ENCODE data around the gene ZNF804B. TPM values are rescaled to one million over a fixed set of nuclear protein-coding genes. Genes with fewer than 3 reads are reported as not detected.

ZNF804B gene
- total and polyA plus RNA-seq, 2 of the 4 experiments (the other 2 are of a cell fraction), result not detected

- dilution Hi-C loops (cut with HindIII; ENCODE audit: low sequenced_read_pairs, unreplicated experiment) (no loop called here), in situ Hi-C loops (cut with MboI; ENCODE audit: low sequenced_read_pairs) (no loop called here), intact Hi-C loops (cut with micrococcal nuclease) (loop anchor here (10.0 kb wide), 1 partner anchor 101 kb away; no protein-coding TSS in a partner anchor)
- Histone ChIP-seq H3K36me3 (ENCODE audit: control insufficient read depth, insufficient read depth, low read length) (no peaks in the 10 kb centered on the region), H2BK15ac (ENCODE audit: low read depth, low read length) (no peak overlapping the region), H3K4me2 (ENCODE audit: low read depth, low read length) (no peak overlapping the region), H2BK5ac (ENCODE audit: low read depth, low read length, poor library complexity, severe bottlenecking) (no peak overlapping the region), H2AK9ac (replicated peaks; ENCODE audit: low read depth, low read length, poor library complexity) (no peak overlapping the region), H3K79me1 (ENCODE audit: low read depth in 1 of 2, low read length in 2 of 2) (no peaks in the 10 kb centered on the region), H3K23ac (ENCODE audit: low read depth, low read length) (no peak overlapping the region), H2BK120ac (ENCODE audit: low read depth, low read length) (no peak overlapping the region), H3K14ac (replicated peaks; ENCODE audit: low read depth, low read length) (no peak overlapping the region), H4K91ac (ENCODE audit: insufficient read depth, low read depth, low read length) (no peak overlapping the region), H3K9me3 (ENCODE audit: control insufficient read depth, insufficient read depth, low read length) (peaks cover 6% of the 10 kb centered on the region), H2BK20ac (ENCODE audit: low read depth, low read length) (no peak overlapping the region), H2AFZ (replicated peaks; ENCODE audit: low read length, poor library complexity) (no peak overlapping the region), H3K4me3 (ENCODE audit: insufficient read depth, low read depth, low read length) (no peak overlapping the region), H2AK5ac (ENCODE audit: low read depth, low read length) (no peak overlapping the region), H3K4ac (ENCODE audit: low read depth, low read length) (no peak overlapping the region), H3K4me1 (ENCODE audit: control insufficient read depth, insufficient read depth, low read length) (no peaks in the 10 kb centered on the region), H4K8ac (ENCODE audit: low read depth in 2 of 2, low read length in 2 of 2) (no peak overlapping the region), H3K27ac (ENCODE audit: insufficient read depth, low read length) (no peak overlapping the region), H3K56ac (ENCODE audit: extremely low read depth, insufficient read depth, low read length) (no peak overlapping the region), H3K9me1 (ENCODE audit: insufficient read depth, low read length) (no peaks in the 10 kb centered on the region), H4K20me1 (ENCODE audit: insufficient read depth, low read length) (no peaks in the 10 kb centered on the region), H4K5ac (ENCODE audit: low read depth, low read length) (no peak overlapping the region), H3K18ac (ENCODE audit: low read depth, low read length) (no peak overlapping the region), H3K27me3 (ENCODE audit: control insufficient read depth, insufficient read depth, low read length) (no peaks in the 10 kb centered on the region), H3K9ac (ENCODE audit: low read depth, low read length) (no peak overlapping the region)
- TF ChIP-seq SMC3 (IDR thresholded peaks at IDR 0.05; ENCODE audit: low read depth, low read length) (no peak), MAFK (IDR thresholded peaks at IDR 0.05; ENCODE audit: low read depth, low read length) (no peak)
- ChIA-PET CTCF (no interaction called here), POLR2A (ENCODE audit: unreplicated experiment) (no interaction called here)
- ATAC-seq (ENCODE audit: low read depth) (no peak), DNase-seq (no peak)
- no CpG with 5 or more reads among the region's 2 CpGs for WGBS, 2 experiments (ENCODE audit: extremely low coverage in 2 of 2, insufficient read length in 1 of 2)
- BruUV-seq (replicated peaks), result no TSS peak
These were observed 364.4 kb downstream of the ZNF804B start for GRCh38 chr7:89123871-89124270.
